H1 (cell line): ENCODE measurements around the gene ZFAND2B. TPM values are rescaled to one million over a fixed set of nuclear protein-coding genes. Genes with fewer than 3 reads are reported as not detected.
A peak's percentile ranks its signal among the peaks of the same experiment; 100 is the strongest.

Experiments
- CTCF ChIA-PET: fragments of 300-600 bp; sonication (Branson Sonifier 250); formaldehyde crosslinking; loops from one replicate; lab custom pipeline; 2021; ENCODE audit not compliant: partially characterized antibody; lab: Charles Lee
- POLR2A ChIA-PET: fragments of 300-600 bp; sonication (Branson Sonifier 250); formaldehyde crosslinking; loops from one replicate; lab custom pipeline; 2021; ENCODE audit warnings: inconsistent platforms; ENCODE audit not compliant: partially characterized antibody; lab: Charles Lee
- DNase-seq, 2 experiments: peaks; one replicate each; pipeline versions ENCODE4 v3.0.0 to v3.0.0-alpha.2; 2010 to 2022; ENCODE audit warnings: low spot score in 2 of 2, low read depth in 1 of 2, mixed read lengths in 1 of 2
- FAIRE-seq: peaks from 2 replicates; lab custom pipeline; 2011; peaks lifted over from hg19 to GRCh38; lab: Jason Lieb, UNC
- H2AFZ ChIP-seq: 2 replicates; pipeline ENCODE4 v1.8.1; 2012; ENCODE audit warnings: low read length, inconsistent platforms
- H2AK5ac ChIP-seq: 2 replicates; pipeline ENCODE4 v1.6.1; 2013; ENCODE audit warnings: low read depth, low read length
- H2BK120ac ChIP-seq: replicated peaks from 2 replicates; pipeline ENCODE3; 2013; ENCODE audit warnings: low read depth, low read length, inconsistent platforms
- H2BK12ac ChIP-seq: 2 replicates; pipeline ENCODE4 v1.6.1; 2013; ENCODE audit warnings: low read depth, low read length
- H2BK15ac ChIP-seq: 2 replicates; pipeline ENCODE4 v1.6.1; 2013; ENCODE audit warnings: low read length
- H2BK20ac ChIP-seq: 2 replicates; pipeline ENCODE4 v1.6.1; 2013; ENCODE audit warnings: low read length
- H2BK5ac ChIP-seq: 2 replicates; pipeline ENCODE4 v1.6.1; 2013; ENCODE audit warnings: low read depth, low read length
- H3K14ac ChIP-seq: 2 replicates; pipeline ENCODE4 v1.6.1; 2013; ENCODE audit warnings: inconsistent platforms; ENCODE audit not compliant: insufficient read length
- H3K18ac ChIP-seq: 2 replicates; pipeline ENCODE4 v1.6.1; 2013; ENCODE audit warnings: low read length; ENCODE audit errors: extremely low read depth
- H3K23ac ChIP-seq: 2 replicates; pipeline ENCODE4 v1.6.1; 2013; ENCODE audit warnings: inconsistent platforms; ENCODE audit not compliant: insufficient read length
- H3K23me2 ChIP-seq: 2 replicates; pipeline ENCODE4 v1.6.1; 2013; ENCODE audit warnings: low read depth, low read length
- H3K27ac ChIP-seq: 2 replicates; pipeline ENCODE4 v1.6.1; 2011; ENCODE audit warnings: low read depth, low read length, inconsistent platforms
- H3K27me3 ChIP-seq, 4 experiments: replicated peaks in 1 of 4; 1 replicate in 1 of 4; 2 replicates in 3 of 4; pipeline versions ENCODE4 v1.6.1 to v1.8.1; 2011 to 2013; ENCODE audit warnings: low read length in 3 of 4, mild to moderate bottlenecking in 3 of 4, inconsistent platforms in 2 of 4, mixed read lengths in 2 of 4, moderate library complexity in 1 of 4; ENCODE audit not compliant: control insufficient read depth in 3 of 4, insufficient read depth in 3 of 4; ENCODE audit errors: extremely low read depth in 1 of 4
- H3K36me3 ChIP-seq, 4 experiments: 2 replicates each; pipeline versions ENCODE4 v1.6.1 to v1.8.1; 2011 to 2013; ENCODE audit warnings: mild to moderate bottlenecking in 4 of 4, low read length in 3 of 4, moderate library complexity in 2 of 4, control low read depth in 1 of 4, inconsistent platforms in 1 of 4; ENCODE audit not compliant: insufficient read depth in 4 of 4, control insufficient read depth in 2 of 4
- H3K4ac ChIP-seq: replicated peaks from 2 replicates; pipeline ENCODE3; 2013; ENCODE audit warnings: low read length, low read depth, mixed read lengths, inconsistent platforms; ENCODE audit not compliant: insufficient read length
- H3K4me1 ChIP-seq, 4 experiments: replicated peaks in 1 of 4; 1 replicate in 1 of 4; 2 replicates in 3 of 4; pipeline versions ENCODE4 v1.6.1 to v1.8.1; 2011 to 2013; ENCODE audit warnings: low read length in 3 of 4, inconsistent platforms in 2 of 4, mixed read lengths in 1 of 4; ENCODE audit not compliant: insufficient read depth in 4 of 4, control insufficient read depth in 3 of 4
- H3K4me2 ChIP-seq, 2 experiments: 2 replicates each; pipeline versions ENCODE4 v1.6.1 to v1.8.1; 2011 to 2013; ENCODE audit warnings: low read depth in 2 of 2, low read length in 2 of 2, control low read depth in 1 of 2, inconsistent platforms in 1 of 2, mild to moderate bottlenecking in 1 of 2; ENCODE audit not compliant: insufficient read depth in 1 of 2
- H3K4me3 ChIP-seq, 4 experiments: fragments of 200-600, 300-600 bp in 1 of 4; sonication (generic), shearing (Covaris generic), sonication (Bioruptor Twin) in 1 of 4; 2 replicates each; pipeline versions ENCODE4 v1.5.1 to v1.8.1; 2011 to 2016; ENCODE audit warnings: low read length in 4 of 4, low read depth in 3 of 4, control low read depth in 2 of 4, inconsistent platforms in 2 of 4, mild to moderate bottlenecking in 2 of 4, mixed read lengths in 1 of 4, moderate library complexity in 1 of 4; ENCODE audit not compliant: insufficient read depth in 2 of 4; ENCODE audit errors: extremely low read depth in 1 of 4
- H3K56ac ChIP-seq: replicated peaks from 2 replicates; pipeline ENCODE3; 2013; ENCODE audit warnings: low read depth, mild to moderate bottlenecking, mixed read lengths, low read length, inconsistent platforms; ENCODE audit not compliant: insufficient read length
- H3K79me1 ChIP-seq: 2 replicates; pipeline ENCODE4 v1.6.1; 2013; ENCODE audit warnings: low read depth, low read length, control low read depth
- H3K79me2 ChIP-seq, 2 experiments: 2 replicates each; pipeline versions ENCODE4 v1.6.1 to v1.8.1; 2012 to 2013; ENCODE audit warnings: low read length in 2 of 2, mild to moderate bottlenecking in 2 of 2, inconsistent platforms in 1 of 2; ENCODE audit not compliant: insufficient read depth in 2 of 2, control insufficient read depth in 1 of 2
- H3K9ac ChIP-seq, 4 experiments: replicated peaks in 1 of 4; 1 replicate in 1 of 4; 2 replicates in 3 of 4; pipeline versions ENCODE4 v1.6.1 to v1.8.1; 2011 to 2013; ENCODE audit warnings: low read depth in 3 of 4, low read length in 3 of 4, control low read depth in 2 of 4, mild to moderate bottlenecking in 2 of 4, moderate library complexity in 2 of 4, inconsistent platforms in 1 of 4; ENCODE audit errors: extremely low read depth in 1 of 4
- H3K9me3 ChIP-seq, 2 experiments: 2 replicates each; pipeline versions ENCODE4 v1.6.1 to v1.8.1; 2012 to 2013; ENCODE audit warnings: mild to moderate bottlenecking in 2 of 2, moderate library complexity in 2 of 2, control low read depth in 1 of 2, inconsistent platforms in 1 of 2, low read depth in 1 of 2, low read length in 1 of 2, mixed read lengths in 1 of 2; ENCODE audit not compliant: insufficient read depth in 2 of 2
- H4K20me1 ChIP-seq, 2 experiments: replicated peaks in 1 of 2; 2 replicates each; pipeline versions ENCODE3 to v1.8.1; 2011 to 2013; ENCODE audit warnings: inconsistent platforms in 2 of 2, low read length in 2 of 2, mild to moderate bottlenecking in 1 of 2; ENCODE audit not compliant: insufficient read depth in 2 of 2, control insufficient read depth in 1 of 2
- H4K5ac ChIP-seq: 2 replicates; pipeline ENCODE4 v1.6.1; 2013; ENCODE audit warnings: low read length, low read depth, mixed read lengths, inconsistent platforms; ENCODE audit not compliant: insufficient read length
- H4K8ac ChIP-seq: 2 replicates; pipeline ENCODE4 v1.8.0; 2013; ENCODE audit warnings: mild to moderate bottlenecking, moderate library complexity, low read length, inconsistent platforms; ENCODE audit not compliant: insufficient read depth; ENCODE audit errors: extremely low read depth
- H4K91ac ChIP-seq: replicated peaks from 2 replicates; pipeline ENCODE3; 2013; ENCODE audit warnings: low read length, mixed read lengths, inconsistent platforms; ENCODE audit not compliant: insufficient read length
- CBX5 ChIP-seq: fragments of 300-800, 300-1000 bp; sonication (generic); IDR thresholded peaks from 2 replicates; pipeline ENCODE4 v1.7.1; 2016; ENCODE audit warnings: antibody characterized with exemption, low read length, low read depth
- JUND ChIP-seq: IDR thresholded peaks from 2 replicates; pipeline ENCODE4 v1.6.1; 2011; ENCODE audit warnings: mild to moderate bottlenecking, improper control_type of control experiment, low read length
- POLR2AphosphoS5 ChIP-seq: IDR thresholded peaks from 2 replicates; pipeline ENCODE4 v1.6.1; 2011; ENCODE audit warnings: low read depth, low read length
- WGBS, 2 experiments: shearing (Covaris generic) in 1 of 2; methylation state at CpG; one replicate each; pipeline versions ENCODE4 v1.1.6 to v1.1.7; 2013 to 2015; ENCODE audit warnings: low lambda C conversion rate in 2 of 2, mixed read lengths in 2 of 2, inconsistent platforms in 1 of 2, low coverage in 1 of 2, missing lambda C conversion rate in 1 of 2; ENCODE audit not compliant: insufficient replicate concordance in 2 of 2, insufficient coverage in 1 of 2, insufficient read length in 1 of 2; ENCODE audit errors: extremely low coverage in 1 of 2, missing lambda C conversion rate in 1 of 2; 5-methylcytosine and 5-hydroxymethylcytosine counted together
- polyA plus RNA-seq, 7 experiments: library from polyadenylated mRNA; depleted of rRNA in 3 of 7; stranded (reverse) in 5 of 7; unstranded in 2 of 7; fragments of >200 nt in 5 of 7; fragments of 200-250 nt in 2 of 7; gene quantifications; 1 replicate in 5 of 7; 2 replicates in 1 of 7; 4 replicates in 1 of 7; pipeline versions ENCODE4 v1.2.1 to v1.2.3, GENCODE V29; 2011 to 2013; ENCODE audit warnings: missing spikeins in 2 of 7, mixed read lengths in 2 of 7
- total RNA-seq: library from RNA; stranded (reverse); fragmentation: NEBNext Ultra II Directional; extraction: Animal tissue kit (Norgen Biotek cat#: 25700); gene quantifications from 2 replicates; pipeline ENCODE4 v1.2.1, GENCODE V29; 2021

The ZFAND2B gene
- total and polyA plus RNA-seq, 2 of the 8 experiments (the other 6 are each of a cell fraction or from before 2014, with no cell fraction given), result 16.0 to 17.9 TPM

GRCh38 chr2:219250049-219250781, 43.6 kb downstream of the ZFAND2B start:
- POLR2A ChIA-PET, result interaction anchor here (1.0 to 14.9 kb wide), 15 partner anchors 8 to 80 kb away, joined by 3 to 190 read pairs (median 5); partner anchors contain the start of genes ABCB6, ANKZF1, ATG9A and DNAJB2
- WGBS, 2 experiments, result 91% methylated on average over 22 of the region's 22 CpGs; no CpG with 5 or more reads in 1 of the 2 experiments
- 0 out of 4 replicates have a peak overlapping the region, but pooled peaks of 1 of the 2 experiments have one; percentile 20 for H3K4me2 ChIP-seq
- no peak for TF ChIP-seq JUND
- no peak; the same call in 1 of the 2 replicates for TF ChIP-seq POLR2AphosphoS5
- no peak for TF ChIP-seq CBX5

More at GRCh38 chr2:219250049-219250781, 43.6 kb downstream of the ZFAND2B start:
- Histone ChIP-seq H2AK5ac (no peak overlapping the region), H4K5ac (no peak overlapping the region), H3K23ac (no peak overlapping the region), H4K20me1 (peaks cover 0 to 2% of the 10 kb centered on the region in 2 experiments), H3K56ac (no peak overlapping the region), H3K9ac (no peak overlapping the region), H3K79me2 (peaks cover 0 to 5% of the 10 kb centered on the region in 2 experiments; a peak in 1 of 4 replicates), H3K27ac (no peak overlapping the region), H3K36me3 (peaks cover 0 to 9% (median 5%) of the 10 kb centered on the region in 4 experiments; a peak in 5 of 8 replicates), H3K4me1 (peaks cover 5 to 17% (median 10%) of the 10 kb centered on the region in 4 experiments), H2BK15ac (no peak overlapping the region), H2BK5ac (no peak overlapping the region), H3K9me3 (no peaks in the 10 kb centered on the region), H2BK120ac (no peak overlapping the region), H3K18ac (no peak overlapping the region), H2BK12ac (no peak overlapping the region), H4K8ac (no peak overlapping the region), H3K27me3 (peaks cover 9 to 33% (median 25%) of the 10 kb centered on the region in 4 experiments), H3K79me1 (peaks cover 8% of the 10 kb centered on the region; the same call in 1 of the 2 replicates), H2AFZ (no peak overlapping the region), H3K4ac (no peak overlapping the region), H3K4me3 (no peak overlapping the region), H2BK20ac (no peak overlapping the region), H3K14ac (no peak overlapping the region), H4K91ac (no peak overlapping the region), H3K23me2 (peaks cover 21% of the 10 kb centered on the region)
- FAIRE-seq, result no peak
- CTCF ChIA-PET, result interaction anchor here (0.7 to 6.6 kb wide), 11 partner anchors 11 to 279 kb away, joined by 3 to 118 read pairs (median 3); partner anchors contain the start of genes DNAJB2 and ZFAND2B
- DNase-seq, result no peak
